ENCODE data around the gene STRAP. TPM values are rescaled to one million over a fixed set of nuclear protein-coding genes. Genes with fewer than 3 reads are reported as not detected.
A peak's percentile ranks its signal among the peaks of the same experiment; 100 is the strongest.

STRAP gene
- total and polyA plus RNA-seq, 2 of the 4 experiments (the other 2 are of a cell fraction), result 82.1 to 98.1 TPM

DNA sequence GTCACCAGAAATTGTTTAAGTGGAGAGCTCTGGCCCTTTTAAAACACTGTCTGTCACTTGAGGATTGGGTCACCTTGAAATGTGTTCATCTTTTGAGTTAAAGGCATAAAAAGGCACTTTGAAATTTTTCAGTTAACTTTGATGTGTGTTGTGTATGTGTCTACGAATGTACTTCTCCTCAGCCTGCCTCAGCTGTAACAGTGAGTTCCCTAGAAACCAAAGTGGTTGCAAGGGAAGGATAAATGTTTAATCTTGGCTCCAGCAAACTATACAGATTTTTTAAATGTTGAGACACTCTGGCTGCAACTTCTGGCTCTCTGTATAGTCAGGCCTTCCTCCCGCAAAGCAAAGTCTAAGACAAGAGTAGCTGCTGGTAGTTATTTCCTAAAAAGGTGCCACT, 37.2 kb downstream of the STRAP start:
- Histone ChIP-seq H3K9me3 (ENCODE audit: control insufficient read depth, insufficient read depth, low read length) (no peaks in the 10 kb centered on the region), H4K5ac (ENCODE audit: low read depth, low read length) (no peak overlapping the region), H3K56ac (ENCODE audit: extremely low read depth, insufficient read depth, low read length) (no peak overlapping the region), H2AK9ac (replicated peaks; ENCODE audit: low read depth, low read length, poor library complexity) (no peak overlapping the region), H3K18ac (ENCODE audit: low read depth, low read length) (no peak overlapping the region), H3K4ac (ENCODE audit: low read depth, low read length) (no peak overlapping the region), H3K14ac (replicated peaks; ENCODE audit: low read depth, low read length) (no peak overlapping the region), H2AK5ac (ENCODE audit: low read depth, low read length) (no peak overlapping the region), H2BK5ac (ENCODE audit: low read depth, low read length, poor library complexity, severe bottlenecking) (no peak overlapping the region), H3K4me1 (ENCODE audit: control insufficient read depth, insufficient read depth, low read length) (peaks cover 4% of the 10 kb centered on the region; the same call in 1 of the 2 replicates), H4K8ac (ENCODE audit: low read depth in 2 of 2, low read length in 2 of 2) (no peak overlapping the region), H2BK20ac (ENCODE audit: low read depth, low read length) (no peak overlapping the region; the same call in 1 of the 2 replicates), H3K9me1 (ENCODE audit: insufficient read depth, low read length) (peaks cover 3% of the 10 kb centered on the region; the same call in 1 of the 2 replicates), H2BK120ac (ENCODE audit: low read depth, low read length) (no peak overlapping the region), H3K27ac (ENCODE audit: insufficient read depth, low read length) (no peak overlapping the region), H3K36me3 (ENCODE audit: control insufficient read depth, insufficient read depth, low read length) (no peaks in the 10 kb centered on the region; the same call in 1 of the 2 replicates), H3K27me3 (ENCODE audit: control insufficient read depth, insufficient read depth, low read length) (no peaks in the 10 kb centered on the region), H2BK15ac (ENCODE audit: low read depth, low read length) (no peak overlapping the region), H4K20me1 (ENCODE audit: insufficient read depth, low read length) (no peaks in the 10 kb centered on the region), H3K79me1 (ENCODE audit: low read depth in 1 of 2, low read length in 2 of 2) (peaks cover 46 to 49% of the 10 kb centered on the region in 2 experiments), H3K4me2 (ENCODE audit: low read depth, low read length) (no peak overlapping the region), H3K9ac (ENCODE audit: low read depth, low read length) (no peak overlapping the region), H2AFZ (replicated peaks; ENCODE audit: low read length, poor library complexity) (no peak overlapping the region), H3K4me3 (ENCODE audit: insufficient read depth, low read depth, low read length) (no peak overlapping the region), H4K91ac (ENCODE audit: insufficient read depth, low read depth, low read length) (no peak overlapping the region), H3K23ac (ENCODE audit: low read depth, low read length) (peak overlapping the region; percentile 33; the same call in 1 of the 2 replicates)
- peak; percentile 66 for ATAC-seq (ENCODE audit: low read depth)
- intact Hi-C loops (cut with micrococcal nuclease) (loop anchor here (10.0 kb wide), 1 partner anchor 425 kb away; the partner anchor contains the start of gene MGST1), dilution Hi-C loops (cut with HindIII; ENCODE audit: low sequenced_read_pairs, unreplicated experiment) (no loop called here), in situ Hi-C loops (cut with MboI; ENCODE audit: low sequenced_read_pairs) (no loop called here)
- no TSS peak for BruUV-seq (replicated peaks)
- no peak for DNase-seq
- CTCF ChIA-PET, result interaction anchor here (1.0 kb wide), 1 partner anchor 9 kb away, joined by 3 read pairs; no protein-coding TSS in a partner anchor
- TF ChIP-seq MXI1 (IDR thresholded peaks at IDR 0.05; ENCODE audit: borderline replicate concordance, low read depth, low read length), result no peak
- TF ChIP-seq BHLHE40 (IDR thresholded peaks at IDR 0.05; ENCODE audit: low read depth, low read length), result no peak
- TF ChIP-seq RAD21 (IDR thresholded peaks at IDR 0.05; ENCODE audit: low read length), result no peak
- TF ChIP-seq RCOR1 (IDR thresholded peaks at IDR 0.05; ENCODE audit: insufficient replicate concordance, low read length), result no peak
- TF ChIP-seq RFX5 (IDR thresholded peaks at IDR 0.05; ENCODE audit: low read depth, low read length), result no peak
- TF ChIP-seq SMC3 (IDR thresholded peaks at IDR 0.05; ENCODE audit: low read depth, low read length), result no peak
- TF ChIP-seq FOS (IDR thresholded peaks at IDR 0.05; ENCODE audit: low read depth, low read length), result no peak
- 60% methylated on average over 1 of the region's 2 CpGs; no CpG with 5 or more reads in 1 of the 2 experiments for WGBS, 2 experiments (ENCODE audit: extremely low coverage in 2 of 2, insufficient read length in 1 of 2)
- POLR2A ChIA-PET (ENCODE audit: unreplicated experiment), result no interaction called here

Measured in IMR-90 (cell line).